Activated naive CD4-positive, alpha-beta T cell treated with anti-CD3 and anti-CD28 coated beads for 36 hours (primary cell): Measurements from ENCODE around the gene SNX9. TPM values are rescaled to one million over a fixed set of nuclear protein-coding genes. Genes with fewer than 3 reads are reported as not detected.
"Not testable (repeated sequence)": the region's sequence is repeated elsewhere in the genome, so short reads cannot be mapped to it uniquely, and the experiment has no call there.

Experiments used
- CTCF ChIA-PET: fragments of 350-600 bp; sonication (Branson Sonifier 250); formaldehyde crosslinking; loops from one replicate; lab custom pipeline; 2021; ENCODE audit warnings: antibody characterized with exemption; lab: Charles Lee
- DNase-seq: peaks from one replicate; pipeline ENCODE4 v3.0.0-alpha.2; 2020
- H3K27ac Mint-ChIP-seq: one replicate; pipeline ENCODE4 v1.8.0; 2021; ENCODE audit warnings: mild to moderate bottlenecking, mixed read lengths
- H3K27me3 Mint-ChIP-seq: one replicate; pipeline ENCODE4 v1.8.0; 2021; ENCODE audit warnings: low read depth, mixed read lengths
- H3K36me3 Mint-ChIP-seq: one replicate; pipeline ENCODE4 v1.8.0; 2021; ENCODE audit warnings: low read depth, mixed read lengths
- H3K4me1 Mint-ChIP-seq: one replicate; pipeline ENCODE4 v1.8.0; 2021; ENCODE audit warnings: low read depth, mixed read lengths
- H3K4me3 Mint-ChIP-seq: one replicate; pipeline ENCODE4 v1.8.0; 2021; ENCODE audit warnings: mild to moderate bottlenecking, moderate library complexity, mixed read lengths
- H3K9me3 Mint-ChIP-seq: one replicate; pipeline ENCODE4 v1.8.0; 2021; ENCODE audit warnings: mixed read lengths
- intact Hi-C: fragments of 100-400 bp; cut with micrococcal nuclease; formaldehyde crosslinking; loops from one replicate; pipeline ENCODE4 v1.15.1; 2023
- total RNA-seq, 2 experiments: library from RNA; stranded (reverse); gene quantifications; one replicate each; pipeline ENCODE4 v1.2.3, GENCODE V29; 2021

Gene SNX9
- total RNA-seq, 2 experiments from 2014 or later: 34.3 to 34.6 TPM

- CTCF ChIA-PET: interaction anchor here (3.5 kb wide), 1 partner anchor 20 kb away, joined by 9 read pairs; no protein-coding TSS in a partner anchor
- peaks cover 28% of the 10 kb centered on the region for H3K9me3 Mint-ChIP-seq
- intact Hi-C loops: no loop called here
- peaks cover 72% of the 10 kb centered on the region for H3K4me1 Mint-ChIP-seq
- H3K27me3 Mint-ChIP-seq: no peaks in the 10 kb centered on the region
- H3K27ac Mint-ChIP-seq: peak overlapping the region; percentile 28
- peaks cover 28% of the 10 kb centered on the region for H3K36me3 Mint-ChIP-seq
- no peak overlapping the region for H3K4me3 Mint-ChIP-seq
- DNase-seq: no peak
Measured at GRCh38 chr6:157853018-157853805, 30.2 kb downstream of the SNX9 start.

DNA sequence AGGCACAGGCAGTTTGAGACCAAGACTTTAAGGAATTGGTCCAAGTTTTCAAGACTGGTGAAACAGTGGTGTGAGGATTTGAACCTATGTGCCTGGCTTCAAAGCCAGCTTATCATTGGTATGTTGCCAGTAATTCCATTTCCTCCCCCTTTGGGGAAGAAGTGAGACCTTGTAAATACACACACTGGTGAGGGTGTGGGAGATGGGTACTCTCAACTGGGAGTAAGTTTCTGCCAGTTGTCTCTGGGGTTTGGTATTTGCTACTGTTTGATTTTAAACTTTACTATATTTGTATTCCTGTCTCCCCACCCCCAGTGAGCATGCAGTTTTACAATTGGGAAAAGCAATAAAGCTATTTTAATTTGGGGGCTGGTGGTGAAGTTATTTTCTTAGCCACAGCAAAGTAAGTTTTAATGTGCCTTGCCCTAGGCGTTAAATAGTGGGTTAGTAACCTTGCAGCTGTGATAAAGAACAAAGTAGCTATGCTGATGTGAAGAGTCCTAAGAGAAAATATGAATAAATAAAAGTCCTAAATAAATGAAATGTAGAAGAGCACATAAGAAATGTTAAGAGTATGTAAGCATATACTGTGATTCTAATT is 31.0 kb downstream of the SNX9 start:
- Mint-ChIP-seq H3K27me3 (no peaks in the 10 kb centered on the region), H3K4me3 (no peak overlapping the region), H3K36me3 (peaks cover 32% of the 10 kb centered on the region), H3K9me3 (peaks cover 32% of the 10 kb centered on the region), H3K27ac (no peak overlapping the region), H3K4me1 (peaks cover 73% of the 10 kb centered on the region)
- intact Hi-C loops: no loop called here
- DNase-seq: no peak
- CTCF ChIA-PET: no interaction called here

DNA sequence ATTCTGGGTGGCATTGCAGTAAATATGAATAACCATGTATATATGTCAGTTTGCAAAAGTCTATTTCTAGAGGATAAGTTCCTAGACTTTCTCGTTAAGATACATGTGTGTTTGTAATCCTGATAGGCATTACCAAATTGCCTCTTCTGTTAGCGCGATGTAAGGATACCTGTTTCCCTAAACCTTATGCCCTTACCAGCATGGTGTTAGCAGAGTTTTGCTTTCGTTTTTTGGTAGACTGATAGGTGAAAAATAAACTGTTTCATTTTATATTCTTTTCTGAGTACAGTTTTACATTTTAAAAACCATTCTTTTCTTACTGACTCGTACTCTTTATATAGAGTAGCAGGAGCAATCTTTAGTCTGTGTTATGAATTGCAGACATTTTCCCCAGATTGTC is 32.3 kb downstream of the SNX9 start:
- DNase-seq: no peak
- Mint-ChIP-seq H3K36me3 (peaks cover 22% of the 10 kb centered on the region), H3K4me1 (peaks cover 71% of the 10 kb centered on the region), H3K27me3 (no peaks in the 10 kb centered on the region), H3K4me3 (peak overlapping the region; percentile 21), H3K9me3 (peaks cover 30% of the 10 kb centered on the region), H3K27ac (no peak overlapping the region)
- intact Hi-C loops: no loop called here
- CTCF ChIA-PET: no interaction called here

GRCh38 chr6:157855804-157856203 is 32.8 kb downstream of the SNX9 start:
- DNase-seq, CTCF ChIA-PET, H3K27ac Mint-ChIP-seq, intact Hi-C loops, H3K27me3 Mint-ChIP-seq: not testable (repeated sequence)
- peaks cover 76% of the 10 kb centered on the region for H3K4me1 Mint-ChIP-seq
- peaks cover 22% of the 10 kb centered on the region for H3K36me3 Mint-ChIP-seq
- H3K9me3 Mint-ChIP-seq: peaks cover 30% of the 10 kb centered on the region
- peak overlapping the region; percentile 21 for H3K4me3 Mint-ChIP-seq

- H3K4me1 Mint-ChIP-seq: peaks cover 87% of the 10 kb centered on the region
- peak; percentile 55 for DNase-seq
Measured at GRCh38 chr6:157858664-157859063, 35.6 kb downstream of the SNX9 start.

GRCh38 chr6:157859775-157860504 is 36.9 kb downstream of the SNX9 start:
- CTCF ChIA-PET: interaction anchor here (1.7 to 2.1 kb wide), 2 partner anchors 14 to 26 kb away, joined by 6 to 7 read pairs; no protein-coding TSS in a partner anchor
- H3K4me3 Mint-ChIP-seq: no peak overlapping the region
- no peak for DNase-seq
- peaks cover 85% of the 10 kb centered on the region for H3K4me1 Mint-ChIP-seq
- peaks cover 5% of the 10 kb centered on the region for H3K9me3 Mint-ChIP-seq
- intact Hi-C loops: loop anchor here (1.0 to 2.0 kb wide), 5 partner anchors 15 to 99 kb away; no protein-coding TSS in a partner anchor
- H3K36me3 Mint-ChIP-seq: peaks cover 19% of the 10 kb centered on the region
- no peaks in the 10 kb centered on the region for H3K27me3 Mint-ChIP-seq
- no peak overlapping the region for H3K27ac Mint-ChIP-seq

More at GRCh38 chr6:157858664-157859063, 35.6 kb downstream of the SNX9 start:
- H3K27me3 Mint-ChIP-seq, H3K4me3 Mint-ChIP-seq, intact Hi-C loops: not testable (repeated sequence)
- peak overlapping the region; percentile 41 for H3K27ac Mint-ChIP-seq
- CTCF ChIA-PET: interaction anchor here (0.7 kb wide), 1 partner anchor 97 kb away, joined by 3 read pairs; no protein-coding TSS in a partner anchor
- peaks cover 12% of the 10 kb centered on the region for H3K9me3 Mint-ChIP-seq
- peaks cover 15% of the 10 kb centered on the region for H3K36me3 Mint-ChIP-seq

DNA sequence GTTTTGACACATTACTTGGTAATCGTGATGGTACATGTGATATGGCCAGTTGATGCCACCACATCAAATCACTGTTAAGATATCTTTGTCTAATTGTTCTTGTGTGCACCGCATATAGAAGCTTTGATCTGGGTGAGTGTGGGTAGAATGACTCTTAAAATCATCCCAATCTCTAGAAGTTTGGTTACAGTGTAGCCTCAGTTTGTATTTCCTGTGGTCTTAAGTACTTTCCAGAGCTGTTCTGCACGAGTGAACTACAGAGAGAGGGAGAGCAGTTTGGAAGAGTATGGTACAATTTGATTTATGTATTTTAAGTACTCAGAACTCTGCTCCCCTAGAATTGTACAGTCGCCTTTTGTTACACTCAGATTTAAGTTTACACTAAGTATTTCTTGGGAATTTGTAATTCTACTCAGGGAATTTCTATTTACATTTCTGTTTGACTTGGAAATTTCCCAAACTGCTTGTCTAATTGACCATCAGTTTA is 37.5 kb downstream of the SNX9 start:
- Mint-ChIP-seq H3K4me3 (no peak overlapping the region), H3K4me1 (peaks cover 82% of the 10 kb centered on the region), H3K9me3 (peaks cover 5% of the 10 kb centered on the region), H3K36me3 (peaks cover 21% of the 10 kb centered on the region), H3K27me3 (no peaks in the 10 kb centered on the region), H3K27ac (no peak overlapping the region)
- intact Hi-C loops: loop anchor here (1.0 to 2.0 kb wide), 5 partner anchors 15 to 99 kb away; no protein-coding TSS in a partner anchor
- peak; percentile 59 for DNase-seq
- CTCF ChIA-PET: interaction anchor here (1.0 to 2.1 kb wide), 3 partner anchors 13 to 27 kb away, joined by 3 to 7 read pairs (median 6); no protein-coding TSS in a partner anchor

DNA sequence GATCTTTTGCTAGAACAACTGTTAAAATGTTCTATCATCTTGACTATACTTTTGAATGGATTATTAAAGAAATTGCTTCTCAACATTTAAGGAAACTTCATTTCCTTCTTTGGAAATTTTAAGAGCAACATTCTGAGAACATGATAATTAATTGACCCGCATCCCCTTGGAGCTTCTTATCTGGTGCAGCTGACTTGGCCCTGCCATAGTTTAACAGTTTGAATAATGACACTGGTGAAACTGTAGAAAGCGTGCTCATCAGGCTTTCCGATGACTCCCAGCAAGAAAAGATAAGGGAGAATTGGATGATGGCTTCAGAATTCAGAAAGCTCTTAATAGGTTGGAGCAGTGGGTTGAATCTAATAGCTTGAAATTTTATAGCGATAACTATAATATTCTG is 38.1 kb downstream of the SNX9 start:
- Mint-ChIP-seq H3K4me1 (peaks cover 79% of the 10 kb centered on the region), H3K9me3 (peaks cover 5% of the 10 kb centered on the region), H3K36me3 (peaks cover 21% of the 10 kb centered on the region), H3K27ac (no peak overlapping the region), H3K4me3 (no peak overlapping the region), H3K27me3 (no peaks in the 10 kb centered on the region)
- intact Hi-C loops: loop anchor here (2.0 kb wide), 1 partner anchor 18 kb away; no protein-coding TSS in a partner anchor
- CTCF ChIA-PET: interaction anchor here (1.0 to 2.1 kb wide), 3 partner anchors 12 to 27 kb away, joined by 3 to 7 read pairs (median 6); no protein-coding TSS in a partner anchor
- DNase-seq: no peak

DNA sequence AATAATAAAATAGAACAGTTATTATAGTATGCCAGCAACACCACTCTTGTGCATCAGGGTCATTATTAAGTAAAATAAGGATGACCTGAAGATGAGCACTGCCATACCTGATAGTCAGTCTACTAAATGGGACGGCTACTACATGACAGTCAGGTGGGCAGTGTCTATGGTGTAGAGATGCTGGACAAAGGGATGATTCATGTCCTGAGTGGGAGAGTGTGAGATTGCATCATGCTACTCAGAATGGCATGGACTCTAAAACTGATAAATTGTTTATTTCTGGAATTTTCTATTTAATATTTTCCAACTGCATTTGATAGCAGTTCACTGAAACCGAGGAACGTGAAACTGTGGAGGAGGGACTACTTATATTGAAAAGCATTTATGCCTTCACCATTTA is 38.8 kb downstream of the SNX9 start:
- H3K27me3 Mint-ChIP-seq: no peaks in the 10 kb centered on the region
- H3K36me3 Mint-ChIP-seq: peaks cover 21% of the 10 kb centered on the region
- CTCF ChIA-PET: interaction anchor here (1.7 to 3.0 kb wide), 4 partner anchors 11 to 106 kb away, joined by 6 to 15 read pairs (median 10); no protein-coding TSS in a partner anchor
- intact Hi-C loops: loop anchor here (2.0 kb wide), 1 partner anchor 17 kb away; no protein-coding TSS in a partner anchor
- H3K27ac Mint-ChIP-seq: no peak overlapping the region
- no peak for DNase-seq
- H3K4me3 Mint-ChIP-seq: no peak overlapping the region
- peaks cover 78% of the 10 kb centered on the region for H3K4me1 Mint-ChIP-seq
- peaks cover 5% of the 10 kb centered on the region for H3K9me3 Mint-ChIP-seq

DNA sequence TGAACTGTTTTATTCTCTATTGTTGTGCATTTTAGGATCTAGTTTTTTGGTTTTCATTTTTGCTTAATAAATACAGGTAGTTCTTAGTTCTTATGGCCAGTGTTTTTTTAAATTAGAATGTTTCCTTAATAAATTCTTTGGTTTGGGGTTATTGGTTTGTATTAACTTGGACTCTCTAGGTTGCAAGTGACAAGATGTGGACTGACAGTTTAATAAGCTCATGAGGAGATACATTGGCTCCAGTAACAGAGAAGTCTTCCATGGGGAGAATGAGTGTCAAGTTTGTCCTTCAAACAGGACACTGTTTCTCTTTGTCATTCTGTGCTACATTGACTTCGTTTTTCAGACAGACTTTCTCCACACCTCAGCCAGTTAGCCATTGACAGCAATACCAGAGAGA is 39.7 kb downstream of the SNX9 start:
- no peak overlapping the region for H3K4me3 Mint-ChIP-seq
- intact Hi-C loops: no loop called here

DNA sequence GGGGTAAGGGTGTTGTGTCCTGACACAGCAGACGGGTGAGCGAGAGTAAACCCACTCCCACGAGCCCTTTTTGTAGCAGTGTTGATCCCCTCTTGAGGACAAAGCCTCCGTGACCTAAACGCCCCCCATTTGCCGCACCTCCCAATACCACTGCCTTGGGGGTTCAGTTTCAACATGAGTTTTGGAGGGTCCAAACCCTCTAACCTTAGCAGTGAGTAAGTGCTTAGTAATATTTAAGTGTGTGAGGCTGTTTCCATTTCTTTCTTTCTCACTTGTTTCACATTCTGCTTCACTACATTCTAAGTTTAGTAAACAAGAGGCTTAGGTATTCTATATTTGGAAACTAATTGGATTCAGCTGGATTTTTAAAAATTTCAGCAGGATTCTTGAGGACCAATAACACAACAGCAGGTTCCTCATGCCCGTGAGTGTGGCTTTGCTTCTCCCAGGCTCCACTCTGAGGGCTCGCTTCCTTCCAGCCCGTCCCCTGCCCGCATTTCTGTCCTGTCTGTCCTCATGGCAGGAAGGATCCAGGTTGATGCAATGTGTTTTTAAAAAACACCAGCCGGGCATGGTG is 41.2 kb downstream of the SNX9 start:
- Mint-ChIP-seq H3K4me1 (peaks cover 66% of the 10 kb centered on the region), H3K27ac (no peak overlapping the region), H3K27me3 (no peaks in the 10 kb centered on the region), H3K9me3 (no peaks in the 10 kb centered on the region), H3K36me3 (peaks cover 16% of the 10 kb centered on the region), H3K4me3 (no peak overlapping the region)
- no peak for DNase-seq
- CTCF ChIA-PET: interaction anchor here (2.3 to 3.0 kb wide), 2 partner anchors 9 to 108 kb away, joined by 12 to 15 read pairs; no protein-coding TSS in a partner anchor
- intact Hi-C loops: no loop called here

More for the DNA sequence above, 39.7 kb downstream of the SNX9 start:
- CTCF ChIA-PET: interaction anchor here (0.5 to 3.0 kb wide), 4 partner anchors 11 to 196 kb away, joined by 3 to 15 read pairs (median 8); no protein-coding TSS in a partner anchor
- DNase-seq: no peak
- H3K4me1 Mint-ChIP-seq: peaks cover 80% of the 10 kb centered on the region
- peaks cover 5% of the 10 kb centered on the region for H3K9me3 Mint-ChIP-seq
- no peaks in the 10 kb centered on the region for H3K27me3 Mint-ChIP-seq
- peaks cover 23% of the 10 kb centered on the region for H3K36me3 Mint-ChIP-seq
- no peak overlapping the region for H3K27ac Mint-ChIP-seq
